Brain microvascular endothelial cell (primary cell): ENCODE data around the gene RGS12.

Experiments
- DNase-seq: peaks from one replicate; pipeline ENCODE4 v3.0.0-alpha.2; 2020
- H3K27ac ChIP-seq: fragments of 250-450 bp; sonication (Bioruptor Pico); 2 replicates; pipeline ENCODE4 v1.5.1; 2020; ENCODE audit warnings: mild to moderate bottlenecking, moderate library complexity
- H3K27me3 ChIP-seq: fragments of 250-450 bp; sonication (Bioruptor Pico); replicated peaks from 2 replicates; pipeline ENCODE4 v1.5.1; 2020; ENCODE audit warnings: mild to moderate bottlenecking
- H3K36me3 ChIP-seq: fragments of 250-450 bp; sonication (Bioruptor Pico); replicated peaks from 2 replicates; pipeline ENCODE4 v1.5.1; 2020; ENCODE audit warnings: mild to moderate bottlenecking
- H3K4me3 ChIP-seq: 2 replicates; pipeline ENCODE4 v1.5.1; 2011; ENCODE audit warnings: low read depth, mild to moderate bottlenecking, control low read depth, low read length, moderate library complexity
- CTCF ChIP-seq: IDR thresholded peaks from 2 replicates; pipeline ENCODE4 v1.5.1; 2011; ENCODE audit warnings: low read depth, mild to moderate bottlenecking, moderate library complexity, low read length, control low read depth, inconsistent platforms; ENCODE audit errors: missing control alignments
- in situ Hi-C: cut with HindIII; loops from 2 replicates; pipeline ENCODE4 v1.10.0; 2017; ENCODE audit warnings: low sequenced_read_pairs, low pct_ligation_motif_present

RGS12 gene

GRCh38 chr4:3324093-3324815, 31.4 kb downstream of the RGS12 start:
- in situ Hi-C loops = no loop called here
- Histone ChIP-seq H3K27me3 (no peaks in the 10 kb centered on the region), H3K4me3 (no peak overlapping the region), H3K36me3 (no peaks in the 10 kb centered on the region), H3K27ac (no peak overlapping the region)
- no peak for DNase-seq
- no peak for TF ChIP-seq CTCF

GRCh38 chr4:3328814-3329663, 36.2 kb downstream of the RGS12 start:
- no peak for TF ChIP-seq CTCF
- no peak overlapping the region for H3K4me3 ChIP-seq
- no peaks in the 10 kb centered on the region for H3K36me3 ChIP-seq
- H3K27ac ChIP-seq = no peak overlapping the region
- in situ Hi-C loops = no loop called here
- no peak for DNase-seq
- H3K27me3 ChIP-seq = no peaks in the 10 kb centered on the region

DNA sequence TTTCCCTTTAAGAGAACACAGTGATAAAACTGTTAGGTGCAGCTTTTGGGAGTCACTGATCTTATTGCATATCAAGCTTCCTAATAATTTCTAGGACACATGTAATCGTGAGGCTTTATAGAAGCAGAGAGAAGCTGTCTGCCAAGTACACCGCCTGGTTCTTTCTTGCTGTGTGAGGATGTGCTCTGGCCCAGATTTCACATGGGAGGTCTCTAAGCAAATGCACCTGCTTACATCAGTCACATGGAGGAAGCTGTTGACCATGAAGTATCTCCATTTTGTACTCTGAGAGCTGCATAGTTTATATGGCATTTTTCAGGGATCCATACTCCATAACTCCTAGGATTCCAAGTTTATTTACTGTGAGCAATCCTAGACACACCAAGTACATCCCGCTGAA, 37.1 kb downstream of the RGS12 start:
- no peak overlapping the region for H3K27ac ChIP-seq
- no peaks in the 10 kb centered on the region for H3K36me3 ChIP-seq
- no peaks in the 10 kb centered on the region for H3K27me3 ChIP-seq
- in situ Hi-C loops = no loop called here
- TF ChIP-seq CTCF = no peak
- no peak for DNase-seq
- no peak overlapping the region for H3K4me3 ChIP-seq

- no peak for TF ChIP-seq CTCF
- Histone ChIP-seq H3K36me3 (no peaks in the 10 kb centered on the region), H3K27ac (no peak overlapping the region), H3K4me3 (no peak overlapping the region), H3K27me3 (no peaks in the 10 kb centered on the region)
- in situ Hi-C loops = no loop called here
- DNase-seq = no peak
Observed at GRCh38 chr4:3330707-3331106, 37.9 kb downstream of the RGS12 start.

- Histone ChIP-seq H3K4me3 (no peak overlapping the region), H3K36me3 (no peaks in the 10 kb centered on the region), H3K27ac (no peak overlapping the region), H3K27me3 (no peaks in the 10 kb centered on the region)
- in situ Hi-C loops = no loop called here
- no peak for TF ChIP-seq CTCF
- no peak for DNase-seq
Observed at GRCh38 chr4:3331511-3332394, 38.9 kb downstream of the RGS12 start.
